GM12873 (cell line): ENCODE results near the gene CDT1.

Experiments
- CTCF ChIP-seq: IDR thresholded peaks from 2 replicates; pipeline ENCODE4 v1.5.1; 2012; ENCODE audit warnings: low read depth, mild to moderate bottlenecking, moderate library complexity, low read length, control low read depth; ENCODE audit not compliant: insufficient read depth; ENCODE audit errors: missing control alignments

Gene CDT1

GRCh38 chr16:88830258-88830657 lies 26.7 kb downstream of the CDT1 start:
- TF ChIP-seq CTCF, result no peak

DNA sequence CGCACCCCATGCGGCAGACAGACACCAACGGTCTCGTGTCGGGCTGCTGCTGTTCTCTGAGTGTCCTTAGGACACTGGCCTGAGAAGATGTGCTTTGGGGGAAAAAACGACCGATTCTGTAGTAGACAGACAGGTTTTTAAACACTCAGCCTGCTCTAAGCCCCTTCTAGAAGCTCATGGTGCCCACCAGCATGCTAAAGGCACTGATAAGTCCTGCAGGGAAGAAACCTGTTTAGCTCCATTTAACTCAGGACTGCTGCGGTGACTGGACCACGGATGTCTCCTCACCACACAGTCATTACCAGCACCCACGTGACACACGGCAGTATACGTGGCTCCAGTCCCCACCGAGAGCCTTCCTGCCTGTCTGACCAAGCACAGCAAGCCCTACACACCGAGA lies 27.2 kb downstream of the CDT1 start:
- no peak for TF ChIP-seq CTCF

DNA sequence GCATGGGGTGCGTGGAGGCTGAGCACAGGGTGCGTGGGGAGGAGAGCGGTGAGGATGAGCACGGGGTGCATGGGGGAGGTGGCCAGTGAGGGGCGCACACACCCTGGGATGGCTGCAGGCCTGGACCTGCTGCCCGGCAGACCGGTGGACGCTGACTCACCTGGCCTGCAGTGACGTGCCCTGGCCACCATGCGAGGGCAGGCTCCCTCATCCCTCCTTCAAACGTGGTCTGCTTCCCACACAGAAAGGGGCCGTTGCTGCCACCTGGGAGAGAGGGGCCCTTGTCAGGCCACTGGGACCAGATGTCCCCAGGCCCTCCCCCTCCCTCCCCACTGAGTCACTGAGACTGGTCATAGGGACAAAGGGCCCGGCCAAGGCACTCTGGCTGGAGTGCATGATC lies 28.2 kb downstream of the CDT1 start:
- no peak for TF ChIP-seq CTCF

DNA sequence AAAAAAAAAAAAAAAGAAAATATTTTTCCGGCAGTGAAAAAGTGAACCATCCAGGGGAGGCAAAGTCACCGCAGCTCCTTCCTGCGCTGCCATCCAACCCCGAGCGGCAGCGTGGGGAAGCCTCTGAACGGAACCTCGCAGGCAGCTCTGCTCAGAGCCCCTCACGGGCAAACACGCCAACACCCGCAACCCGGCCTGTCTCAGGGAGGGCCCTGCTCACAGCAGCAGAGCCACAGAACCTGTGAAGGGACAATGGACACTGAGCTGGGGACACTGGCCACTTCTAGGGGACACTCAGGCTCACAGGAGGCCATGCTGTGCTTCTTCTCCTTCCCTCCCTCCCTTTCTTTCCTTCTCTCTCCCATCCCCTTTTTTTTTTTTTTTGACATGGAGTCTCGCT lies 29.5 kb downstream of the CDT1 start:
- TF ChIP-seq CTCF, result no peak

- TF ChIP-seq CTCF, result no peak
Measured at GRCh38 chr16:88834670-88835069, 31.1 kb downstream of the CDT1 start.

DNA sequence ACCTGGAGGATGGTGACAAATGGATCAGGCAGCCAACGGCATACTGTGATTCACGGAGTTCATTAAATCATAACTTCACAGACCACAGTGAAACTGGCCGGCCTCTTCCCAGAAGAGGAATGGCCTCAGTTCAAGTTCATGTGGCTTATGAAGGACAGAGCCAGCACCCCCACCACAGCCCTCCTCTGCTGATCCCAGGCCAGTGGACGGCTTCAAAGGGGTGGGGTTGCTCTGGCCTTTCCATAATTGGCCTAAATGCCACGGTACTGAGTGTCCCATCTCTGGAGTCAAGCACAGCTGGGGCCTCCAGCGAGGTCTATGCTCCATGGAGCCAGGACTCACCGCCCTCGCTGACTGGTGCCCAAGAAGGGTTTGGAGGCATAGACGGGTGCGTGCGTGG lies 31.8 kb downstream of the CDT1 start:
- TF ChIP-seq CTCF, result no peak

GRCh38 chr16:88835818-88836217 lies 32.2 kb downstream of the CDT1 start:
- no peak for TF ChIP-seq CTCF

DNA sequence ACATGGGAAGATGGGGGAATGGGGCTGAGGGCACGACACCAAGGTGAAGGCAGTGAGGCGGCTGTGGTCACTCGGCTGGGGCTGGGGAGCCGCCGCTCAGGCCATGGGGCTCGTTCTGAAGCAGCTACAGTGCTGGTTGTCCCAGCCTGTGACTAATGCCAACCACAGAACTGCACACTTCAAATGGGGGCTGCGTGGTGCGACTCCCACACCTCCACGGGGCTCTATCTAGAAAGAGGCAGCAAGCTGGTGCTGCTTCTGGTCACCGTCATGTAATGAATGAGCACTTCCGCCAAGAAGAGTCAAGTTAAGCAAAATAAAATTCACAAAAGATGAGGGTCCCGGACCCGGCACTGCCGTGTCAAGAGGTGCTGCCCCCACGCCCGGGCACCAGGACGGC lies 33.2 kb downstream of the CDT1 start:
- no peak for TF ChIP-seq CTCF
